ENCODE measurements around the gene VRK3. TPM values are rescaled to one million over a fixed set of nuclear protein-coding genes. Genes with fewer than 3 reads are reported as not detected.

VRK3 gene
- total RNA-seq, 1 experiment from 2014 or later: 33.4 TPM

GRCh38 chr19:49954933-49955332 lies 70.2 kb downstream of the VRK3 start:
- Mint-ChIP-seq H3K36me3 (no peaks in the 10 kb centered on the region), H3K4me1 (peaks cover 50% of the 10 kb centered on the region), H3K4me3 (no peak overlapping the region), H3K27me3 (ENCODE audit: low read depth) (no peaks in the 10 kb centered on the region), H3K9me3 (peaks cover 9% of the 10 kb centered on the region; the same call in 1 of the 2 replicates), H3K27ac (no peak overlapping the region)
- ATAC-seq: no peak
- POLR2A ChIA-PET: interaction anchor here (0.8 kb wide), 1 partner anchor 47 kb away, joined by 4 read pairs; no protein-coding TSS in a partner anchor
- CTCF ChIA-PET: interaction anchor here (0.9 to 4.0 kb wide), 8 partner anchors 13 to 65 kb away, joined by 3 to 22 read pairs (median 5); no protein-coding TSS in a partner anchor
- TF ChIP-seq CREM (CRISPR knock-in tag; IDR thresholded peaks at IDR 0.05) (no peak), CTCF (IDR thresholded peaks at IDR 0.05) (no peak), CREB1 (CRISPR knock-in tag; IDR thresholded peaks at IDR 0.05) (no peak), RORB (CRISPR knock-in tag; IDR thresholded peaks at IDR 0.05) (no peak), ZNF121 (CRISPR knock-in tag; IDR thresholded peaks at IDR 0.05) (no peak), JUN (CRISPR knock-in tag; IDR thresholded peaks at IDR 0.05) (no peak)
- TF ChIP-seq, protein P1, sequence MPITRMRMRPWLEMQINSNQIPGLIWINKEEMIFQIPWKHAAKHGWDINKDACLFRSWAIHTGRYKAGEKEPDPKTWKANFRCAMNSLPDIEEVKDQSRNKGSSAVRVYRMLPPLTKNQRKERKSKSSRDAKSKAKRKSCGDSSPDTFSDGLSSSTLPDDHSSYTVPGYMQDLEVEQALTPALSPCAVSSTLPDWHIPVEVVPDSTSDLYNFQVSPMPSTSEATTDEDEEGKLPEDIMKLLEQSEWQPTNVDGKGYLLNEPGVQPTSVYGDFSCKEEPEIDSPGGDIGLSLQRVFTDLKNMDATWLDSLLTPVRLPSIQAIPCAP (CRISPR knock-in tag; IDR thresholded peaks at IDR 0.05): no peak
- DNase-seq (ENCODE audit: low spot score): no peak

DNA sequence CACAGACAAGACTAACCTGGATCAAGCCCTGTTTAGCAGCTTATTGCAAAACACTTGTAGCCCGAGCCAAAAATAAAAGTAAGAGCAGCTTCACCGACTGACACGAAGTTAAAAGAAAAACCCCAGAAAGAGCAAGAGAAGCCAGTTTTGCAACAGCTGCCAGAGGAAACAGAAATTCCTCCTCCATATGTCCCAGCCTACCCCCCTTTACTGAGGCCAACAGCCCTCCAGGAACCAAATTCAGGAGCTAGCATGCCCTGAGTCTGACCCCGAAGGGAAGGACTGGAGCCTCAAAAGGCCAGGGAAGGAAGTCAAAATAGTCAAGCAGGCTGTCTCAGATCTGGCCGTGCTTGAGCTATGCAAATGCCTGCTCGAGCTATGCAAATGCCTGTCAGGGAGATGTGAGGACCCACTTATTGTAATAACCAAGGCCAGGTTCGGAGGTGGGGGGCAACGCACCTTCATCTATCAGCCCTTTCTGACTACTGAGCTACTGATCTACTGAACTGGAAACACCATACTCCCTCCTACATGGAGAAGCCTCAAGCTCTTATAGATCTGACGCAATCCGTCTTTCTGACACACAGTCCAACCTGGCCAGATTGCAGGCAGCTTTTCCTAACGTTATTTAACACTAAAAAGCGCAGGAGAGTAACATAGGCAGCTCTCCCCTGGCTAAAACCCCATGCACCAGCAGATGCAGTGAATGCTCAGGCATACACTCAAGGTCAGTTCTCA lies 70.9 kb downstream of the VRK3 start:
- TF ChIP-seq FOXJ3 (CRISPR knock-in tag; IDR thresholded peaks at IDR 0.05; ENCODE audit: borderline replicate concordance) (no peak), GABPB1 (CRISPR knock-in tag; IDR thresholded peaks at IDR 0.05) (peak; percentile 83)
- Mint-ChIP-seq H3K9me3 (peaks cover 9% of the 10 kb centered on the region; the same call in 1 of the 2 replicates), H3K27me3 (ENCODE audit: low read depth) (no peaks in the 10 kb centered on the region), H3K36me3 (no peaks in the 10 kb centered on the region), H3K4me3 (no peak overlapping the region), H3K4me1 (peaks cover 50% of the 10 kb centered on the region), H3K27ac (no peak overlapping the region)
- ATAC-seq (no peak; the same call in 1 of the 2 replicates), DNase-seq (ENCODE audit: low spot score) (no peak)
- ChIA-PET POLR2A (interaction anchor here (0.8 kb wide), 1 partner anchor 47 kb away, joined by 4 read pairs; no protein-coding TSS in a partner anchor), CTCF (interaction anchor here (0.9 to 4.0 kb wide), 9 partner anchors 13 to 194 kb away, joined by 3 to 22 read pairs (median 4); no protein-coding TSS in a partner anchor)

GRCh38 chr19:49953416-49953815 lies 71.8 kb downstream of the VRK3 start:
- no peak for DNase-seq (ENCODE audit: low spot score)
- ChIA-PET CTCF (interaction anchor here (1.4 to 4.0 kb wide), 4 partner anchors 14 to 63 kb away, joined by 3 to 22 read pairs (median 6); no protein-coding TSS in a partner anchor), POLR2A (no interaction called here)
- ATAC-seq: no peak
- H3K4me1 Mint-ChIP-seq: peaks cover 50% of the 10 kb centered on the region
- 0 out of 2 replicates have a peak overlapping the region, but pooled peaks have one; percentile 30 for H3K27ac Mint-ChIP-seq
- H3K36me3 Mint-ChIP-seq: no peaks in the 10 kb centered on the region
- peaks cover 9% of the 10 kb centered on the region; the same call in 1 of the 2 replicates for H3K9me3 Mint-ChIP-seq
- H3K27me3 Mint-ChIP-seq (ENCODE audit: low read depth): no peaks in the 10 kb centered on the region
- no peak overlapping the region for H3K4me3 Mint-ChIP-seq
- no peak for TF ChIP-seq FOXP1 (CRISPR knock-in tag; IDR thresholded peaks at IDR 0.05; ENCODE audit: borderline replicate concordance)
- no peak for TF ChIP-seq CBFB (CRISPR knock-in tag; IDR thresholded peaks at IDR 0.05; ENCODE audit: low read depth)
- TF ChIP-seq RORB (CRISPR knock-in tag; IDR thresholded peaks at IDR 0.05): no peak
- no peak for TF ChIP-seq PRRX2 (CRISPR knock-in tag; IDR thresholded peaks at IDR 0.05)
- TF ChIP-seq ETV6 (CRISPR knock-in tag; IDR thresholded peaks at IDR 0.05): no peak
- TF ChIP-seq, protein P2, sequence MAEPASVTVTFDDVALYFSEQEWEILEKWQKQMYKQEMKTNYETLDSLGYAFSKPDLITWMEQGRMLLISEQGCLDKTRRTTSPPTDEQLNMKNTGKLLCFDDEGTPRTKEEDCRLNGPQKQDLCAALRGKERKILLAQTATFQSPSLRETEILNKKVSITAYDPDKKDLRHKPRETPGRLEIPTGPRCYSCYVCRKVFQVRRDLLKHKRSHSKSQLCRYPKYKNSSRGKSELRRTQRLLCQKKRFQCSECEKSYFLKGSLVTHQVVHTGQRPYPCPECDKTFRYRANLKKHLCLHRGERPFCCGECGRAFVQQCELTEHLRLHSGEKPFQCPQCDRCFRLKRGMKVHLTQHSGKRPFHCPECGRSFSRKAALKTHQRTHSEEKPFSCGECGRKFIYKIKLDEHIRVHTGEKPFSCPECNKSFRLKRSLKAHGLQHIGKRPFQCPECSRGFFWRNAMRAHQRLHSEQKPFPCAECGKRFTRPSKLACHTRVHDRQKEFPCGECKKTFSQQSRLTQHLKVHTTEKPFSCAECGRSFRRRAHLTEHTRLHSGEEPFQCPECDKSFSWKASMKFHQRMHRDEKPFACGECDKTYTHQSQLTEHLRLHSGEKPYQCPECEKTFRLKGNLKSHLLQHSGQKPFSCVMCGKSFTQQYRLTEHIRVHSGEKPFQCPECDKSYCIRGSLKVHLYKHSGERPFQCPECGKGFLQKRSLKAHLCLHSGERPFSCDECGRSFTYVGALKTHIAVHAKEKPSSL (CRISPR knock-in tag; conservative IDR thresholded peaks at IDR 0.05): no peak
- no peak for TF ChIP-seq ZNF281 (CRISPR knock-in tag; IDR thresholded peaks at IDR 0.05)
- TF ChIP-seq SP1 (CRISPR knock-in tag; conservative IDR thresholded peaks at IDR 0.05): no peak
- TF ChIP-seq ZNF416 (CRISPR knock-in tag; IDR thresholded peaks at IDR 0.05): no peak
- no peak for TF ChIP-seq ZNF232 (CRISPR knock-in tag; IDR thresholded peaks at IDR 0.05)
- TF ChIP-seq GTF2I (CRISPR knock-in tag; conservative IDR thresholded peaks at IDR 0.05): no peak
- TF ChIP-seq CTCF (IDR thresholded peaks at IDR 0.05): no peak
- TF ChIP-seq, protein P3, sequence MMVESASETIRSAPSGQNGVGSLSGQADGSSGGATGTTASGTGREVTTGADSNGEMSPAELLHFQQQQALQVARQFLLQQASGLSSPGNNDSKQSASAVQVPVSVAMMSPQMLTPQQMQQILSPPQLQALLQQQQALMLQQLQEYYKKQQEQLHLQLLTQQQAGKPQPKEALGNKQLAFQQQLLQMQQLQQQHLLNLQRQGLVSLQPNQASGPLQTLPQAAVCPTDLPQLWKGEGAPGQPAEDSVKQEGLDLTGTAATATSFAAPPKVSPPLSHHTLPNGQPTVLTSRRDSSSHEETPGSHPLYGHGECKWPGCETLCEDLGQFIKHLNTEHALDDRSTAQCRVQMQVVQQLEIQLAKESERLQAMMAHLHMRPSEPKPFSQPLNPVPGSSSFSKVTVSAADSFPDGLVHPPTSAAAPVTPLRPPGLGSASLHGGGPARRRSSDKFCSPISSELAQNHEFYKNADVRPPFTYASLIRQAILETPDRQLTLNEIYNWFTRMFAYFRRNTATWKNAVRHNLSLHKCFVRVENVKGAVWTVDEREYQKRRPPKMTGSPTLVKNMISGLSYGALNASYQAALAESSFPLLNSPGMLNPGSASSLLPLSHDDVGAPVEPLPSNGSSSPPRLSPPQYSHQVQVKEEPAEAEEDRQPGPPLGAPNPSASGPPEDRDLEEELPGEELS (CRISPR knock-in tag; IDR thresholded peaks at IDR 0.05): no peak

All from WTC11 (cell line).